HG03064 (cell line): ENCODE measurements around the gene FILIP1.

Experiments
- ATAC-seq: cut with Tn5 transposase; IDR thresholded peaks from one replicate; pipeline ENCODE4 v1.9.1; 2021; ENCODE audit warnings: low read depth; ENCODE audit not compliant: unreplicated experiment

FILIP1 gene

DNA sequence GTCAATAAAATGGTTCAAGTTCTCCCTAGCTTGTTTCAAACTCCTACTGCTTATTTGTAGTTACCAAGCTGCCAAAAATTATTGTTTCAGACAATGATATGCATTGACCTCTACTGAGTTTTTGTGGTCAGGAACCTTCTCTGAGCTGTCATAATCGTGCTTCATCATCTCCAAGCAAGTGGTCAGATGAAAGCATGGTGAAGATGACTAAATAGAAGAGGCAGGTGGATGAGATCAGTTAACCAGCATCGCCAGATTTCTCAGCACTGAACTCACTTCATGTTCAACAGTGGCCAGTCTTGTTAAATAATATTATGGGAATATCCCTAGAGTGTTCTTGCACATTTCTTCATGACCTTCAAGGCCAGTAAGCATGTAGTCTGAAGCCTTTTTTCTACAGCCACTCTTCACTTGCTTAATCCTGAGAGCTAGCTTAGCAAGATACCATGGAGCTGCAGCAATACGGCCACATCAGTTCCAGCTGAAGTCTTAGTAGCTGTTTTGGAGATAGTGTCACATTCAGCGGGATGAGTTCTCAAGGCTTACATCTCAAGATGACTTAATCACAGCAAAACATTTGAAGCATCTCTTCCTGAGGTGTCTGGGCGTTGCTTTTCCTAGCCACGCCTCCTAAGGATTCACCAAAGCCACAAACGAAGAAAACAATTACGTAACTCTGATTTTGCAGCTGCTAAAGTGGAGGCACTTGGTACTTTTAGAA lies 107.4 kb downstream of the FILIP1 start:
- no peak for ATAC-seq

DNA sequence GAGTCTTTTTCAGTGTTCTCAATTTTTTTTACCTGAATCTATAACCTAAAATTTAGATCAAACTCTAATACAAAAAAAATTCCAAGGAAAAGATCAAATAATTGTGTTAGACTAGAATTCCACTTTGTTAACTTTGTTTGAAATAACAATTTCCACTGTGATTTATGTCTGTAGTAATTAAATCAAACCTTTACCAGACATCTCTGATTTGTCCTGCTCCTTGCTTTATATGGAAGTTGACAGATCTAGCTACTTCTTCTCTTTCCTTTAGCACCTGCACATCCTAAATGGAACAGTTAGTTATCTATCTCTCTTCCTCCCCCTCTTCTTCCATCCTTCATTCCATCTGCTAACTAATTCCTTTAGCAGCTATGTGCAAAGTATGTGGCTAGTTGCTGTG lies 109.5 kb downstream of the FILIP1 start:
- no peak for ATAC-seq

DNA sequence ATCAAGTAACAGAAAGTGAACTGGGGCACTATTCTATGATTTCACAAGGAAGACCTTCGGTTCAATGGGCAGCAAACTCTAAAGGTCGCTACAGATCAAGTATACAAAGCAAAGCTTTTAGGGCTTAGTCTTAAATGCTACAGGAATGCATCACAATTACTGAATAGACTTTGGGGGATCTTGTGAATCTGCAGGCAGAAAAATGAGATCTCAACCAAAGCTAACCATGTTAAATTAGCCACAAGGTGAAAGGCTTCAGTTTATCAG lies 111.0 kb downstream of the FILIP1 start:
- ATAC-seq: no peak

DNA sequence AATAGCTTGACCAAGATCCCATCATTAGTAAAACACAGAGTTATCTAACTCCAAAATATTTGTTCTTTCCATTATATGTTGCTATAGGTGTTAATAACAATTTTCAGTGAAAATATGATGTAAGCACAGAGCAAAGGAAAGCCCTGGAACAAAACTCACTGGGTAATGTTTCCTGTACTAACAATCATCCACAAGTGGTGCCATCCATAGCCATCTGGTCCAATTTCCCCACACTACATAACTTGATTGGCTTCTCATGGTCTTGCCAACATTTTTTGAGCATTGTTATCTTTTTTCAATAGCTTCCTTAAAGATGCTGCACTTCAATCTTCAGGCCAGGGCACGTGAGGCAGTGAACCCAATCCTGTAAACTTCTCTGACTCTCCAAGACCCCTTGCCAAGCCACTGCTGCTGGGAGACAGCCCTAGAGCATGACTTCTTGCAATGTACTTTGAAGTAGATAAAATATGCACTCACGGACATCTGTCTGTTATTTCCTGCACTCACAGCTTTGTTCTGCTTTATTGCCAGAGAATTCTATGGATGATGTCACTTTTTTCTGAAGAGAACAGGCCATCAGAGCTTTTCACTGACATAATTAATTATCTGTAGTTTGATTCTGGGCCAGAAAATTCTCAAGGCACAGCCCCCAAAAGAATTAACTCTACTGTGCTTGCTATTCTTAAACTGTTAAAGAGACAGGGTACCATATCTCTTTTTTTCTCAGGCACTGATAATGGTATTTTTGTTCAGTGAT lies 111.5 kb downstream of the FILIP1 start:
- ATAC-seq: no peak

DNA sequence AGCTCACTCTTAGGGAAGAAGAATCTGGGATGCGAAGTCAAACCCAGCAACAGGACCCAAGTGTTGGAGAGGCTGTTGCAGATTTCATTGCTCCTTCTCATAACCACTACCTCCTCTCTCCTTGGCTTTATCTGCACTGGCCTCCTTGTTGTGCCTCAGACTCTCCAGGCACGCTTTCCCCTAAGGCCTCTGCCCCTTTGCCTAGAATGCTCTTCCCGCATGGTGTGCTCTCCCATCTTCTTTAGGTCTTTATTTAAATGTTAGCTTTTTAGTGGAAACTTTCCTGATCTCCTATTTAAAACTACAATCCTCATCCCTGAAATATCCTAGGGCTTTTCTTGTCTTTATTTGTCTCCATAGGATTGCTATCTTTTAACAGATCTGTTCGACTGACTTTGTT lies 114.1 kb downstream of the FILIP1 start:
- ATAC-seq: no peak

DNA sequence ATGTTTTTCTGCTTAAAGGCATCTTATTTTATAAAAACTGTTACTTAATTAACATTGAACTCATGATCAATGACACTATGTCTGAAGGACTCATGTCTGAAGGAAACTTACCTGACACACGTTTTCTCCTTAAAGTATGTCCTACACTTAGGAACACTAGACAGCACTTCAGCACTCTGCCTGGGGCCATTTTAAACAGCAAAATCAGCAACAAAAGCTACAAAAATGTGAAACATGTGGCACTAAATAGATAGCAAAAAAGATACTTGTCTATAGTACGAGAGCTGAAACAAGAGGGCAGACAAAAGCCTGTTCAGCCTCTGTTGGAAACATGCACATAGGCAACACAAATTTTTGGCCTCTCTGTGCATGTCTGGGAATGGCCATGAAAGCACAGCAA lies 115.5 kb downstream of the FILIP1 start:
- no peak for ATAC-seq

DNA sequence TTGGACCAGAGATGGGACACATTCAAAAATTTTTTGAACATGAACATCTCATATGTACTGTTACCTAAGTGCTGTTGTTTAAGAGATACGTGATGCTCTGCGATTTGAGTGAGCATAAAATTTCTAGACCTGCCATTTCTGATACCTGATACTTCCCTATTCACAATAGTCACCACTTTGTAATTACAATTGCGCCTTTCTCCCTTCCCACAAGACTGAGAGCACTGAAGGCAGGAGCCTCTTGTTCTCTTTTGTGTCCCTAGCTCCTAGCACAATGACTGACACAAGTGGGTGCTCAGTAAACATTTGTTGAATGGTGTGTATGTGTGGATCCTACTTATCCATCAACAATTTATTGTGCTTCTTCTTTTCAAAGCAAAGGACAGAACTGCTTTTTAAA lies 116.2 kb downstream of the FILIP1 start:
- no peak for ATAC-seq

DNA sequence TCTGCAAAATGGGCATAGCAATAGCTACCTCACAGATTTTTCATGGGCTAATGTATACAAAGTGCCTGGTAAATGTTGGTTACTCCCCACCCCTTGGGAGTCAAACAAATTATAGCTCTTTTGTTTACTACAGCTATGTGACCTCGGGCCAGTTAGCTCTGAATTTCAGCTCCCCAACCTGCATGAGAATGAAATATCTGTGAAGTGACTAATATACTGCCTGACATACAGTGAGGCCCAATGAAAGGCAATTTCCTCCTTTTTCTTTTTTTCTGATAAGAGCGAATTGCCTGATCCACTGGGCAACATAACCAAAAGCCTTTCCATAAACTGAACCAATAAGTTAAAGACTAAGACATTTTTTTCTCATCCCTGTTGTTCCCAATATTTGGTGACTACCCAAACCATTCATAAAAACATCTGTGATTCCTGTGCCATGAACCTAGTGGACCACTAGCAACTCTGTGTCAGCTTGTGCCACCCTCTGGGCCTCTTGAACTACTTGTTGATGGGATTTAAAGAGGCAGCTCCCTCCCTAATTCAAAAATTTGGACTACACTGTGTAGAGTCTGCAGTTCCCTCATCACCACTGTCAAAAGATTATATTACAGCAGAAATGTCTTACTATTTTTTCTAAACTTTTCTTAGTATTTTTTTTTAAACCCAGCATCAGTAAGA lies 117.1 kb downstream of the FILIP1 start:
- ATAC-seq: no peak

DNA sequence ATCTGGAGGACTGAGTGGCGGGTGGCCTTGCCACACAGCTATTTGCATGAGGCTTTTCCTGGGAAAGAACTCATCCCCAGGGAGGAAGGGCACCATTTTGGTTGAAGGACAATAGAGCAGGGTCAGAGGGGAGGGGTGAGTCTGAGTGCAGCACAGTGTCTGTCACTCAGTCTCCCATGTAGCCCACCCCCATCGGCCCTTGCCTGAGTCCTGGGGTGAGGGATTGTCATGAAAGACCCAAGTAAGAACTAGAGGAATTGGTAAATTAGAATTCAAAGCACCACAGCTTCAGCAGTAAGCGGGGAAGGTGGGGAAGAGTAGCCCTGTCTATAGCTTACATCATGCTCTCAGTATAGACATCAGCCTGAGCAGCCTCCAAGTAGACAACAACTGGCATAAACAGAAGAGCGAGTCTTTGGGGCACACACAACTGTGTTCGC lies 118.6 kb downstream of the FILIP1 start:
- no peak for ATAC-seq

DNA sequence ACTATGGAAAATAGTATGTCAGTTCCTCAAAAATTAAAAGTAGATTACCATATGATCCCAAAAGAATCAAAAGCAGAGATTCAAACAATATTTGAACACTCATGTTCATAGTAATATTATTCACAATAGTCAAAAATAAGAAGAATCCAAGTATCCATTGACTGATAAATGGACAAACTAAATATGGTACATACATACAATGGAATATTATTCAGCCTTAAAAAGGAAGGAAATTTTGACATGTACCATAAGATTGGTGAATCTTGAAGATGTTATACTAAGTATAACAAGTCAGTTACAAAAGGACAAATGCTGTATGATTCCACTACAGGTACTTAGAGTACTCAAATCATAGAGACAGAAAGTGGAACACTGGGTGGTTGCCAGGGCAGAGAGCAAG lies 120.7 kb downstream of the FILIP1 start:
- no peak for ATAC-seq

DNA sequence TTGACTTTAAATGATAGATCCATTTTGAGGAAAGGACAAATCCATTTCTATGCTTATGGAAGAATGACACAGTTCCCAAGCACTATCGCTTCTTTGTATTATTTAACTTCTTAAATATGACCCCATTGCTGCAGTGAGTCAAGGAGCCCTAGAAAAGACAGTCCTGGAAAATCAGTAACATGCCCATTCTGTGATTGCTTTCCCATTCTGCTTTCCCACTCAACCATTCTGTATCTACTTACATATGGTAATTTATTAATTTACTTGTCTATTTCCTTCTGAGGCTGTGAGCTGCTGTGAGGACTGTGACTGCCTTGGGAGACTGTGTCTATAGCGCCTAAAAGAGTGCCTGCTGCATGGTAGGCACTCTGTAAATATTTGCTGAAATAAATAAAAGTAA lies 123.6 kb downstream of the FILIP1 start:
- ATAC-seq: no peak

DNA sequence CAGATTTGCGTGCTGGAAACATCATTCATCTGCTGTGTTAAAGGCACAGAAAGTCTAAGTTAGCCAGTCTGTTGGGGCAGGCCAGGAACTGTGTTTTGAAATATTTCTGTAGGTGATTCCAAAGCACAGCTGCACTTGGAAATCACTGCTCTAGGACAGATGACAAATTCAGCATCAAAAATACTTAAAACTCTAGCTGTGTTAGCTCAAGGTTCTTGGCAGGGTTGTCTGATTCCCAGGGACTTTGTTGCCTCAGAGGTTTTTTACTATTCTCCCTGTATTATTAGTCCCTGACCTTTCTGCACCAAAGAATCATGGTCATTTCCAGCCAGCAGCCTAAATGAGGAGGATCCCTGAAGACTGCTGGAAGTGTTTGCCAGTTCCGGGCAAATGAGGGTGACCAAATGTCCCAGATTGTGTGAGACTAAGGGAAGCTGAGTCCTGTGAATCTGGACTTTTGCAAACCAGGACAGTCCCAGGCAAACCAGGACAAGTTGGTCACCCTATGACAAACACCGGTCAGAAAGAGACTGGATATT lies 124.7 kb downstream of the FILIP1 start:
- ATAC-seq: no peak

DNA sequence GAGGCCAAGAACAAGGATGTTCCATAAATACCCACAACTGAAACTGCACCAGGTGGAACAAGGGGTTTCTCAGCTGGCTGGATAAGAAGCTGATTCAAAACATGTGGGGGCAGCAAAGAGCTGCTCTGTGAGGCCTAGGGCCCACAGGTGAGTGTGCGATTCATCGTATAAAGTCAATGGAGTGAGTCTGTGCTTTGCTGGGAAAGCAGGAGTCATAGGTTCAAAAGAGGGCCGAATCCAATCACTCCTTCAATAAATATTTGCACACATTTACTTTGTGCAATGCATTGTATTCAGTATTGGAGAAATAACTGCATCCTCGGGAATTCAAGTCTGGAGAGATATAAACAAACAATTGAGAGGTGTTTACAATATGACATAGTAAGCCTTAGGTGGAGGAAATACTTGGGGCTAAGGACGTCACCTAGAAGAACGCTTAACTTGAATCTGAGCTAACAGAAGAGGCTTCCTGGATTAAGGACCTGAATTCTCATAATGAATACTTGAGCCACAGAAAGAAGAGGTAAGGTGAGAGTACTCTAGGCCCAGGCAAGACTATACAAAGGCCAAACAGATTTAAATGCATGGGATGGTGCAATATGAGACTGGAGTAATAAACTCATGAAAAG lies 125.3 kb downstream of the FILIP1 start:
- ATAC-seq: no peak

DNA sequence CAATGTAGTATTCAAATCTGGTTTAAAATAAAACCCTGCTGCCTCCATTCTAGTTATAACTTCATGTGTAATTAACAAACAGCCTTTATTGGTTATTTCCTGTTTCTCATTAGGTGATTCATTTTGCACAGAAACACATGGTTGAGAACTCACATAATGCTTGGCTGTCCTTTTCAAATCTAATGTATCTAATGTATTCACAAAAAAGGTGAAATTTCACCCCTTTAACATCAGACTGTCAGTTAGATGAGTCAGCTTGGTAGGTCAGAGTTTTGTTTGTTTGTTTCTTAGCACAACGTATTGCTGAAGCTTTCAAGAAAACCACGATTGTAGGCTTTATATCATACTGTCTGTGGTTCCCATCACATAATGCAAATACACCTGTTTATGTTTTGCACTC lies 130.3 kb downstream of the FILIP1 start:
- no peak for ATAC-seq

DNA sequence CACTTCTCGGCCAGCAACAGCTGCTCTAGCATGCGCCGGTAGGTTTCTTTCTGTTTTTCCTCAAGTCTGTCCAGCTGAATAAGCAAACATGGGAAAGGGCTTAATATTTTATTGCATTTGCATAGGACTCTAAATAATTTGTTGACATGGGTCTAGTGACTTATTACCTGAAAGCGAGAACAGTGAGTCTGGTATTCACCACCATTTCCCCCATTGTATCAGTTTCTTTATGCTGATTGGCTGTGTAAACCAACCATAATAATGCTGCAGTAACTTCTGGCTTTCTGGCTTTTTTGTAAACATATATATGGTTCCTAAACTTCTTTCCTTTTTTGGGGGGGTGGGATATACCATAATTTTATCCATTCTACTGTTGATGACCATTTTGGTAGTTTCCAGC lies 140.0 kb downstream of the FILIP1 start:
- no peak for ATAC-seq

DNA sequence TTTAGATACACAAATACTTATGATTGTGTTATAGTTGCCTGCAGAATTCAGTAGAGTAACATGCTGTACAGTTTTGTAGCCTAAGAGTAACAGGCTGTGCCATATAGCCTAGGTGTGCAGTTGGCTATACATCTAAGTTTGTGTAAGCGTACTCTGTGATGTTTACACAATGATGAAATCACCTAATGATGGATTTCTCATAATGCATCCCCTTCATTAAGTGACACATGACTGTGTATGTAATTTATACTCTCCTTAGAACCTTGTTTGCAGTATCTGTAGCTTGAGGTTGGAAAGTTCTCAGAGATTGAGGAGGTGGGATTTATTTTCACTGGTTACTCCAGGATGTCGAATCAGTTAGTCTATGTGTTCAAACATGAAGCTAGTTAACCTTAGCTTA lies 142.0 kb downstream of the FILIP1 start:
- ATAC-seq: no peak

DNA sequence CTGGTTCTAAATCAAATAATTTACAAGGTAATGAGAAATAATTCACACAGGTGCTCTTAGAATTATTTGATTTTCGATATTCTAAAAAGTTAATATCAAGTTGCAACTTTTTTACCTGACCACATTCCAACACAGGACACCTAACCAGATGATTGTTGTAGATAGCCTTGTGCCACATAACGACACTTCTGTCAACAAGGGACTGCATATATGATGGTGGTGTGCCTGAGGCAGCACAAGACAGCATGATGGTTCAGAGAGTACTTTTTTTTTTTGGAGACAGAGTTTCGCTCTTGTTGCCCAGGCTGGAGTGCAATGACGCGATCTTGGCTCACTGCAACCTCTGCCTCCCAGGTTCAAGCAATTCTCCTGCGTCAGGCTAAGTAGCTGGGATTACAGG lies 142.8 kb downstream of the FILIP1 start:
- ATAC-seq: no peak

DNA sequence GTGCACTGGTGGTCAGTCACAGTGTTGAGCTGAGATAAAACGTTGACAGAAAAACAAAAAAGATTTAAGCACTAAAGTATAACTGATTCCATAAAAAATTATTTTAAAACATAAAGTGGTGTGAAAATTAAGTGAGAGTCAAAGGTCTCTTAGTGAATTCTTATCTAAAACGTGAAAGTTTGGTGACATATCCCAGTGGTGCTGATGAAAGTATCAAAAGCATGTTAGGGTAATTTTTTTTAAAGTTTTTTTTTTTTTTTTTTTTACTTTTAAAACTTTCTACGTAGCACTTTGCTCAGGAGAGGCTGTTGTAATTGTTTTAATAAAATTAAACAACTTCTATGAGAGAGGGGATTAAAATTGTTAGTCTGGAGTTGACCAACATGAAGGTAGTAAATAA lies 143.4 kb downstream of the FILIP1 start:
- no peak for ATAC-seq

DNA sequence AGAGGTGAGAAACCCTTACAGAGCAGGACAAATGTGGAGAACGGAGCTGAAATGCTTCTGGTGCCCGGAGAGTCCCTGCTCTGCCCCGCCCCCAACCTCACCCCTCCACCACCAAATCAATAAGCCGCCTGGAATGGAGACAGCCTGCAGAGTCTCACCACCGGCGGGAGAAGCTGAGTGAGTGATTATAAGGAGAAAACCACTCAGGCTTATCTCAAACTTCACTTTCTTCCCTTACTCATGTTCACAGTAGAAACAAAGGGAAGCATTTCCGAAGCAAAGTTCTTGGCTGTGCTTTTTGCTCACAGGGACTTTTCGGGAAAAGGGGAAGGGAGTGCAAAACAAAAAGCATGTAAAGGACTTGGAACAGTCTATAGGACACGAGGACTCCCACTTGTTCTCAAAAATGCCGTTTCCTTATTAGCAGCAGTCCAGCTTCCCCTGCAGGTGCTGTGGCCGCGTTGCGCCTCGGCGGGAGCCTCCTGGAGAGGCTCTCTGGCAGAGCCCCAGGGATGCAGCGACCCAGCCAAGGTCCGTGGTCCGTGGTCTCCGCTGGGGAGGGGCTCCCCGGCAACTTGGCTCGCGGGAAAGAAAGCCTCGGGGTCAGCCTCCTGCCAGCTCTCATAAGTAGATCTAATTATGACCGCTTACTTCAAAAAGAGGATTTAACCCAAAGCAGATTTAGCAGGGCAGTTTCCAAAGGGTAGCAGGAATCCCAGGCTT lies 144.2 kb downstream of the FILIP1 start:
- no peak for ATAC-seq

DNA sequence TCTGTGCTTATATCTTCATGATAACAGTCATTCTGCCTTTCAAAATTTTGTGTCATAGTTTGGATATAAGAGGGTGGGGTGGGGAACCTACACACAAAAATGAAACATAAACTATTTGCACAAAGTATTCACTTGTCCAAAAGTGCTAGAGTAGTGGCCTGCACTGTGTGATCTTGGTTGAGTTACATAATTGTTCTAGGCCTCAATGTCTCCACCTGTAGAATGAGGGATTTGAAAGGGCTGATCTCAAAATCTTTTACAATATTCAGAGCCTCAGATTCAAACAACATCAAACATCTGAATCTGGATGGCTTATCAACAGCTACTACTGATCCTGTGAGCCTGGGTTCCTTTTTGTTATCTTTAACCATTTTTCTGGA lies 144.7 kb downstream of the FILIP1 start:
- ATAC-seq: no peak
